ENCODE measurements around the gene GALNS.

- TF ChIP-seq YY1 (IDR thresholded peaks at IDR 0.05; ENCODE audit: insufficient read depth, insufficient read length): no peak
- TF ChIP-seq SUZ12 (IDR thresholded peaks at IDR 0.05; ENCODE audit: extremely low read depth, insufficient read depth, insufficient read length): no peak
- TF ChIP-seq ZNF274 (IDR thresholded peaks at IDR 0.05; ENCODE audit: low read depth, low read length): no peak
Measured at GRCh38 chr16:88764913-88765349, 91.8 kb downstream of the GALNS start.

Data from NT2/D1 (cell line).